KMS-11 (cell line): ENCODE results near the gene FBXO31.
"Not testable (repeated sequence)": the region's sequence is repeated elsewhere in the genome, so short reads cannot be mapped to it uniquely, and the experiment has no call there.

Experiments used
- H2AFZ ChIP-seq: fragments of 200-600 bp; sonication (generic); 2 replicates; pipeline ENCODE4 v1.6.1; 2016; ENCODE audit warnings: antibody characterized with exemption, mixed run types, low read depth
- H3K27ac ChIP-seq: fragments of 200-600 bp; sonication (generic); 2 replicates; pipeline ENCODE4 v1.6.1; 2016; ENCODE audit warnings: mild to moderate bottlenecking, mixed run types
- H3K27me3 ChIP-seq: fragments of 200-600 bp; sonication (generic); 2 replicates; pipeline ENCODE4 v1.6.1; 2017; ENCODE audit warnings: mild to moderate bottlenecking, low read depth, mixed run types, moderate library complexity; ENCODE audit not compliant: insufficient read depth
- H3K36me3 ChIP-seq: fragments of 200-600 bp; sonication (generic); 2 replicates; pipeline ENCODE4 v1.6.1; 2017; ENCODE audit warnings: mild to moderate bottlenecking, mixed run types; ENCODE audit not compliant: insufficient read depth
- H3K4me1 ChIP-seq: fragments of 200-600 bp; sonication (generic); 2 replicates; pipeline ENCODE4 v1.6.1; 2016; ENCODE audit warnings: mild to moderate bottlenecking, low read depth, mixed run types; ENCODE audit not compliant: poor library complexity, severe bottlenecking
- H3K4me2 ChIP-seq: fragments of 200-600 bp; sonication (generic); 2 replicates; pipeline ENCODE4 v1.7.0; 2016; ENCODE audit warnings: mild to moderate bottlenecking, mixed run types
- H3K4me3 ChIP-seq: fragments of 200-600 bp; sonication (generic); IDR thresholded peaks from 2 replicates; pipeline ENCODE4 v1.6.1; 2017; ENCODE audit warnings: low read depth, low read length, mixed read lengths; ENCODE audit not compliant: insufficient read depth
- H3K79me2 ChIP-seq: fragments of 200-600 bp; sonication (generic); 2 replicates; pipeline ENCODE4 v1.6.1; 2016; ENCODE audit warnings: low read depth, mixed run types; ENCODE audit not compliant: insufficient read depth
- H3K9ac ChIP-seq: fragments of 200-600 bp; sonication (generic); 2 replicates; pipeline ENCODE4 v1.6.1; 2016; ENCODE audit warnings: mild to moderate bottlenecking, mixed run types
- H4K20me1 ChIP-seq: fragments of 200-600 bp; sonication (generic); 2 replicates; pipeline ENCODE4 v1.6.1; 2016; ENCODE audit warnings: mild to moderate bottlenecking, mixed run types; ENCODE audit not compliant: insufficient read depth
- TF ChIP-seq, protein P1 (sequence below): fragments of 200-600 bp; sonication (generic); conservative IDR thresholded peaks from 2 replicates; pipeline ENCODE4 v1.6.1; 2017; ENCODE audit warnings: low read depth, mild to moderate bottlenecking, antibody characterized with exemption, low read length, moderate library complexity, mixed read lengths

FBXO31 gene

DNA sequence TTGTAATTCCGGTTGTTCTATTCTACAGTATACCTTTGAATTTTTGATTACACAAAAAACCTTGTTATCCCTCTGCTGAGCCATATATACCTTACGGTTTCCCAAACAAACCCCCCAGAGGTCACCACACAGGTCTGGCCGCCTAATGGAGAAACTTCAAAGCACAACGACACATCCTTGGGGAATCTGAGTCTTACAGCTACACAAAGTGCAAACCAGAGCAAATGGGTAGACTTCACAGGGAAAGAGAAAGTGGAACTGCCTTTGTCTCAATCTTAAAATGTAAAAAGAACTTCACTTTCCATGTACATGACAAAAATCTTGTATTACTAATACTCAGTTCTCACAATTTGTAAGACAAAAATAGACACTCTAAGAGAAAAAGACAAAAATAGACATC is 2.7 kb downstream of the FBXO31 start:
- TF ChIP-seq, protein P1, sequence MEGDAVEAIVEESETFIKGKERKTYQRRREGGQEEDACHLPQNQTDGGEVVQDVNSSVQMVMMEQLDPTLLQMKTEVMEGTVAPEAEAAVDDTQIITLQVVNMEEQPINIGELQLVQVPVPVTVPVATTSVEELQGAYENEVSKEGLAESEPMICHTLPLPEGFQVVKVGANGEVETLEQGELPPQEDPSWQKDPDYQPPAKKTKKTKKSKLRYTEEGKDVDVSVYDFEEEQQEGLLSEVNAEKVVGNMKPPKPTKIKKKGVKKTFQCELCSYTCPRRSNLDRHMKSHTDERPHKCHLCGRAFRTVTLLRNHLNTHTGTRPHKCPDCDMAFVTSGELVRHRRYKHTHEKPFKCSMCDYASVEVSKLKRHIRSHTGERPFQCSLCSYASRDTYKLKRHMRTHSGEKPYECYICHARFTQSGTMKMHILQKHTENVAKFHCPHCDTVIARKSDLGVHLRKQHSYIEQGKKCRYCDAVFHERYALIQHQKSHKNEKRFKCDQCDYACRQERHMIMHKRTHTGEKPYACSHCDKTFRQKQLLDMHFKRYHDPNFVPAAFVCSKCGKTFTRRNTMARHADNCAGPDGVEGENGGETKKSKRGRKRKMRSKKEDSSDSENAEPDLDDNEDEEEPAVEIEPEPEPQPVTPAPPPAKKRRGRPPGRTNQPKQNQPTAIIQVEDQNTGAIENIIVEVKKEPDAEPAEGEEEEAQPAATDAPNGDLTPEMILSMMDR = no peak
- Histone ChIP-seq H3K27ac (no peak overlapping the region), H3K4me3 (no peak overlapping the region), H3K27me3 (no peaks in the 10 kb centered on the region), H3K4me1 (peaks cover 58% of the 10 kb centered on the region), H3K9ac (no peak overlapping the region), H3K4me2 (peak overlapping the region; percentile 93; the same call in 1 of the 2 replicates), H4K20me1 (peaks cover 16% of the 10 kb centered on the region; the same call in 1 of the 2 replicates), H3K36me3 (no peaks in the 10 kb centered on the region), H3K79me2 (peaks cover 69% of the 10 kb centered on the region), H2AFZ (no peak overlapping the region)

DNA sequence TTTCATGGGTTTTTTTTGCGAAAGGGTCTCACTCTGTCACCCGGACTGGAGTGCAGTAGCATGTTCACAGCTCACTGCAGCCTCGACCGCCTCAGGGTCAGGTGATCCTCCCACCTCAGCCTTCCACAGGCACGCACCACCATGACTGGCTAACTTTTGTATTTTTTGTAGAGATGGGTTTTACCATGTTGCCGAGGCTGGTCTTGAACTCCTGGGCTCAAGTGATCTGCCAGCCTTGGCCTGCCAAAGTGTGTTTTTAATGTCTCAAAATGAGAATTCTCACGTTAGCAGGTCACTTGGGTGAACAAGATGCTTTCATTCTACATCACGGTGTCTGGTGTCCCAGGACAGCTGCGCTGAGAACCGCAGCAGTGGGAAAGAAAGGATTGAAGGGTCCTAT is 3.2 kb downstream of the FBXO31 start:
- H3K27ac ChIP-seq = no peak overlapping the region
- no peak overlapping the region for H3K4me3 ChIP-seq
- H3K4me1 ChIP-seq = peaks cover 59% of the 10 kb centered on the region
- TF ChIP-seq, protein P1 = no peak
- H3K9ac ChIP-seq = no peak overlapping the region
- H2AFZ ChIP-seq = no peak overlapping the region
- no peaks in the 10 kb centered on the region for H3K36me3 ChIP-seq
- peaks cover 16% of the 10 kb centered on the region; the same call in 1 of the 2 replicates for H4K20me1 ChIP-seq
- H3K79me2 ChIP-seq = peaks cover 74% of the 10 kb centered on the region
- H3K27me3 ChIP-seq = no peaks in the 10 kb centered on the region
- H3K4me2 ChIP-seq = peak overlapping the region; percentile 93; the same call in 1 of the 2 replicates

DNA sequence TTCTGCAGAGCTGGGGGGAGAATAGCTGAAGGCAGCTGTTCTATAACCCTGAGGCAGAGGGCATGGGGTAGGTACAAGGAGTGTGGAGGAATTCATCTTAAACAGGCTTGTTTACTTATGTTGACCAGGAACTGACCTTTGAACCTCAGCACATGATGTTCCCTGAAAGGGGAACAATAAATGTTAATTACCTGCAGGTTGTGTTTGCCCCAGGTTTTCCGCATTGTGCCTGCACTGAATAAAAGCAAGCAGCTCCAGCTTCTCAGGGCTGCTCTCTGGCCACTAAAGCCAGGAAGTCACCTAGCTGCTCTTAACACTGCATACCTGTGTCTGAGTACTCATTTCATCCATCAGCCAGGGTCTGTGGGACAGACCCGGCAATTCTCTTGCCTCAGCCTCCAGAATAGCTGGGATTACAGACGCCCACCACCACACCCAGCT is 4.2 kb downstream of the FBXO31 start:
- Histone ChIP-seq H4K20me1 (peaks cover 16% of the 10 kb centered on the region; the same call in 1 of the 2 replicates), H3K79me2 (peaks cover 85% of the 10 kb centered on the region), H3K4me1 (peaks cover 59% of the 10 kb centered on the region)
- not testable (repeated sequence) for H3K9ac ChIP-seq, H3K4me3 ChIP-seq, H3K4me2 ChIP-seq, H3K27me3 ChIP-seq, H3K27ac ChIP-seq, H3K36me3 ChIP-seq, H2AFZ ChIP-seq

DNA sequence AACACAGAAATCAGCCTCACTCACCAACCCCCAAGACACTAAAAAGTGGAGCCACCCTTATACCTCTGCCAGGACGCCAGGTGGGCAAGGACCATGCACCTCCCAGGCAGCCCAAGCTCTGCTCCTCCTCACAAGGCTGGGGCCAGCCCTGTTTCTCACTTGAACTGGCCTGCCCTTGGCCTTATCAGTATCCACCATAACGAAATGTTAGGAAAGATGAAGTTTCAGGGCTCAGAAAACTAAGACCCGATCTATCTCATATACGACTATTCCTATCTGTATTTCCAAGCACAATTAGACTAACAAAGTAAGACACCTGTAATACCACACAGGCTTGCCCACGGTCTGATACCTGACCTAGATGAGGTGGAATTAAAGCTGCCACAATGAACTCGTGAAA is 6.9 kb downstream of the FBXO31 start:
- peaks cover 53% of the 10 kb centered on the region for H3K4me1 ChIP-seq

More for the DNA sequence above, 6.9 kb downstream of the FBXO31 start:
- TF ChIP-seq, protein P1 = no peak
- Histone ChIP-seq H3K4me2 (no peak overlapping the region), H2AFZ (no peak overlapping the region), H3K27ac (no peak overlapping the region), H3K4me3 (no peak overlapping the region), H3K27me3 (no peaks in the 10 kb centered on the region), H3K9ac (no peak overlapping the region), H3K36me3 (no peaks in the 10 kb centered on the region), H3K79me2 (peaks cover 94% of the 10 kb centered on the region), H4K20me1 (peaks cover 16% of the 10 kb centered on the region; the same call in 1 of the 2 replicates)
